HEK293 (cell line): ENCODE data around the gene UGT1A6.

Experiments used
- CTCF ChIA-PET: fragments of 350-600 bp; formaldehyde crosslinking; extraction: SDS; loops from one replicate; lab custom pipeline; 2021; ENCODE audit warnings: antibody characterized with exemption; lab: Yijun Ruan, JAX
- POLR2A ChIA-PET: fragments of 300-600 bp; formaldehyde crosslinking; extraction: SDS; loops from one replicate; lab custom pipeline; 2020; ENCODE audit warnings: antibody characterized with exemption, inconsistent platforms; lab: Yijun Ruan, JAX
- H3K27ac ChIP-seq: fragments of 200-500 bp; sonication (Bioruptor generic); 2 replicates; pipeline ENCODE4 v1.5.1; 2014; ENCODE audit warnings: low read depth, low read length, control low read depth, inconsistent platforms; ENCODE audit errors: extremely low read depth
- H3K36me3 ChIP-seq, 2 experiments: fragments of 200-500 bp in 1 of 2; sonication (Bioruptor generic) in 1 of 2; 1 replicate in 1 of 2; 2 replicates in 1 of 2; pipeline ENCODE4 v1.5.1; 2014 to 2017; ENCODE audit warnings: inconsistent platforms in 2 of 2, low read length in 2 of 2; ENCODE audit not compliant: control insufficient read depth in 2 of 2, insufficient read depth in 1 of 2
- H3K4me1 ChIP-seq: fragments of 200-500 bp; sonication (Bioruptor generic); 2 replicates; pipeline ENCODE4 v1.5.1; 2014; ENCODE audit warnings: mild to moderate bottlenecking, low read length, inconsistent platforms; ENCODE audit not compliant: control insufficient read depth, insufficient read depth
- H3K4me3 ChIP-seq: 2 replicates; pipeline ENCODE4 v1.5.1; 2011; ENCODE audit warnings: low read depth, mild to moderate bottlenecking, control low read depth, low read length, moderate library complexity
- H3K9me3 ChIP-seq: fragments of 200-500 bp; sonication (Bioruptor generic); 2 replicates; pipeline ENCODE4 v1.5.1; 2014; ENCODE audit warnings: low read depth, low read length, inconsistent platforms; ENCODE audit not compliant: control insufficient read depth, insufficient read depth
- EGR2 ChIP-seq: fragments of 450-650 bp; formaldehyde crosslinking; IDR thresholded peaks from 2 replicates; pipeline ENCODE4 v1.5.1; 2016; ENCODE audit warnings: low read depth, missing biosample characterization, missing genetic modification characterization
- OSR2 ChIP-seq: fragments of 450-650 bp; formaldehyde crosslinking; IDR thresholded peaks from 2 replicates; pipeline ENCODE4 v1.5.1; 2016; ENCODE audit warnings: missing biosample characterization, missing genetic modification characterization
- TCF7L2 ChIP-seq: IDR thresholded peaks from 2 replicates; pipeline ENCODE4 v1.6.1; 2011; ENCODE audit warnings: low read depth, mild to moderate bottlenecking, inconsistent platforms, low read length, moderate library complexity, borderline replicate concordance
- ZBTB7A ChIP-seq: fragments of 450-650 bp; formaldehyde crosslinking; IDR thresholded peaks from 2 replicates; pipeline ENCODE4 v1.5.1; 2016; ENCODE audit warnings: low read depth, missing biosample characterization, missing genetic modification characterization
- ZEB2 ChIP-seq: fragments of 450-650 bp; formaldehyde crosslinking; IDR thresholded peaks from 2 replicates; pipeline ENCODE4 v1.5.1; 2016; ENCODE audit warnings: missing biosample characterization, missing genetic modification characterization
- ZNF138 ChIP-seq: fragments of 450-650 bp; formaldehyde crosslinking; IDR thresholded peaks from 2 replicates; pipeline ENCODE4 v1.5.1; 2016; ENCODE audit warnings: missing biosample characterization, missing genetic modification characterization, borderline replicate concordance
- ZNF140 ChIP-seq: fragments of 450-650 bp; formaldehyde crosslinking; IDR thresholded peaks from 2 replicates; pipeline ENCODE4 v1.5.1; 2016; ENCODE audit warnings: missing biosample characterization, missing genetic modification characterization
- ZNF16 ChIP-seq: fragments of 450-650 bp; formaldehyde crosslinking; IDR thresholded peaks from 2 replicates; pipeline ENCODE4 v1.5.1; 2016; ENCODE audit warnings: low read depth, missing biosample characterization, missing genetic modification characterization
- ZNF214 ChIP-seq: fragments of 450-650 bp; formaldehyde crosslinking; IDR thresholded peaks from 2 replicates; pipeline ENCODE4 v1.5.1; 2017; ENCODE audit warnings: missing biosample characterization, mild to moderate bottlenecking, missing genetic modification characterization, borderline replicate concordance
- ZNF23 ChIP-seq: fragments of 450-650 bp; formaldehyde crosslinking; IDR thresholded peaks from 2 replicates; pipeline ENCODE4 v1.5.1; 2016; ENCODE audit warnings: missing biosample characterization, missing genetic modification characterization, borderline replicate concordance
- ZNF292 ChIP-seq: fragments of 450-650 bp; formaldehyde crosslinking; IDR thresholded peaks from 2 replicates; pipeline ENCODE4 v1.5.1; 2016; ENCODE audit warnings: low read depth, missing biosample characterization, missing genetic modification characterization, borderline replicate concordance
- ZNF514 ChIP-seq: fragments of 450-650 bp; formaldehyde crosslinking; IDR thresholded peaks from 2 replicates; pipeline ENCODE4 v1.5.1; 2016; ENCODE audit warnings: missing biosample characterization, missing genetic modification characterization
- ZNF521 ChIP-seq: fragments of 450-650 bp; formaldehyde crosslinking; IDR thresholded peaks from 2 replicates; pipeline ENCODE4 v1.5.1; 2017; ENCODE audit warnings: missing biosample characterization, mild to moderate bottlenecking, missing genetic modification characterization
- ZNF629 ChIP-seq: fragments of 450-650 bp; formaldehyde crosslinking; IDR thresholded peaks from 2 replicates; pipeline ENCODE4 v1.5.1; 2017; ENCODE audit warnings: missing biosample characterization, missing genetic modification characterization
- ZNF768 ChIP-seq: fragments of 450-650 bp; formaldehyde crosslinking; IDR thresholded peaks from 2 replicates; pipeline ENCODE4 v1.5.1; 2018; ENCODE audit warnings: missing biosample characterization, mild to moderate bottlenecking, missing genetic modification characterization
- ZNF830 ChIP-seq: fragments of 450-650 bp; IDR thresholded peaks from 2 replicates; pipeline ENCODE4 v1.5.0; 2018; ENCODE audit warnings: missing biosample characterization, missing genetic modification characterization, low read depth, mild to moderate bottlenecking, moderate library complexity
- ZSCAN30 ChIP-seq: fragments of 450-650 bp; IDR thresholded peaks from 2 replicates; pipeline ENCODE4 v1.5.1; 2018; ENCODE audit warnings: missing biosample characterization, mild to moderate bottlenecking, missing genetic modification characterization, moderate library complexity
- TF ChIP-seq, protein P1 (sequence below): fragments of 450-650 bp; formaldehyde crosslinking; IDR thresholded peaks from 2 replicates; pipeline ENCODE4 v1.5.1; 2016; ENCODE audit warnings: missing biosample characterization, missing genetic modification characterization
- TF ChIP-seq, protein P2 (sequence below): fragments of 450-650 bp; formaldehyde crosslinking; IDR thresholded peaks from 2 replicates; pipeline ENCODE4 v1.5.1; 2016; ENCODE audit warnings: missing biosample characterization, missing genetic modification characterization, borderline replicate concordance
- TF ChIP-seq, protein P3 (sequence below): fragments of 450-650 bp; formaldehyde crosslinking; IDR thresholded peaks from 2 replicates; pipeline ENCODE4 v1.5.1; 2017; ENCODE audit warnings: missing biosample characterization, missing genetic modification characterization
- TF ChIP-seq, protein P4 (sequence below): fragments of 450-650 bp; formaldehyde crosslinking; IDR thresholded peaks from 2 replicates; pipeline ENCODE4 v1.5.1; 2016; ENCODE audit warnings: missing biosample characterization, missing genetic modification characterization

The UGT1A6 gene

DNA sequence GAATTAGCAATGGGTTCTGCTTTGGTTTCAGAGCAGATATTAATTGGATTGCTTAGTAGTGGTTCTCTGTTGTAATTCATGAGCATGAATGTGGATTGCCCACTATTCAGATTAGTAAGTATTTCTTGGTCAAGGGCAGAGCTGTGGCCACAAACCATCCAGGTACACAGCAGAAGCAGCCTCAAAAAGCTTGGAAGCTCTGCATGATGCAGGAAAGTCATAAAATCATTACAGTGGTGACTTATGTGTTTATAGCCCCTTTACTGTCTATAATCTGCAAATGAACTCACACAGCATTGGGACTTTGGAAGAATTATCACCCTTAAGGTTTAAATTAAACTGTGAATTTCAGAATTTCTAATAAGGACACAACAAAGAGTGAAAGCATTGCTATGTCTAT, 65.5 kb downstream of the UGT1A6 start:
- Histone ChIP-seq H3K27ac (no peak overlapping the region), H3K9me3 (no peaks in the 10 kb centered on the region), H3K36me3 (no peaks in the 10 kb centered on the region), H3K4me3 (no peak overlapping the region), H3K4me1 (no peaks in the 10 kb centered on the region)
- TF ChIP-seq, protein P1, sequence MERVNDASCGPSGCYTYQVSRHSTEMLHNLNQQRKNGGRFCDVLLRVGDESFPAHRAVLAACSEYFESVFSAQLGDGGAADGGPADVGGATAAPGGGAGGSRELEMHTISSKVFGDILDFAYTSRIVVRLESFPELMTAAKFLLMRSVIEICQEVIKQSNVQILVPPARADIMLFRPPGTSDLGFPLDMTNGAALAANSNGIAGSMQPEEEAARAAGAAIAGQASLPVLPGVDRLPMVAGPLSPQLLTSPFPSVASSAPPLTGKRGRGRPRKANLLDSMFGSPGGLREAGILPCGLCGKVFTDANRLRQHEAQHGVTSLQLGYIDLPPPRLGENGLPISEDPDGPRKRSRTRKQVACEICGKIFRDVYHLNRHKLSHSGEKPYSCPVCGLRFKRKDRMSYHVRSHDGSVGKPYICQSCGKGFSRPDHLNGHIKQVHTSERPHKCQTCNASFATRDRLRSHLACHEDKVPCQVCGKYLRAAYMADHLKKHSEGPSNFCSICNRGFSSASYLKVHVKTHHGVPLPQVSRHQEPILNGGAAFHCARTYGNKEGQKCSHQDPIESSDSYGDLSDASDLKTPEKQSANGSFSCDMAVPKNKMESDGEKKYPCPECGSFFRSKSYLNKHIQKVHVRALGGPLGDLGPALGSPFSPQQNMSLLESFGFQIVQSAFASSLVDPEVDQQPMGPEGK (tag by site-specific recombination) = no peak
- TF ChIP-seq ZNF23 (tag by site-specific recombination) (no peak), ZNF521 (tag by site-specific recombination) (no peak), EGR2 (tag by site-specific recombination) (no peak), ZNF629 (tag by site-specific recombination) (no peak), ZBTB7A (tag by site-specific recombination) (no peak), ZNF514 (tag by site-specific recombination) (no peak), ZNF16 (no peak), OSR2 (tag by site-specific recombination) (no peak), ZNF830 (tag by site-specific recombination) (no peak), ZNF292 (no peak), ZNF214 (tag by site-specific recombination) (no peak), TCF7L2 (no peak)
- TF ChIP-seq, protein P2, sequence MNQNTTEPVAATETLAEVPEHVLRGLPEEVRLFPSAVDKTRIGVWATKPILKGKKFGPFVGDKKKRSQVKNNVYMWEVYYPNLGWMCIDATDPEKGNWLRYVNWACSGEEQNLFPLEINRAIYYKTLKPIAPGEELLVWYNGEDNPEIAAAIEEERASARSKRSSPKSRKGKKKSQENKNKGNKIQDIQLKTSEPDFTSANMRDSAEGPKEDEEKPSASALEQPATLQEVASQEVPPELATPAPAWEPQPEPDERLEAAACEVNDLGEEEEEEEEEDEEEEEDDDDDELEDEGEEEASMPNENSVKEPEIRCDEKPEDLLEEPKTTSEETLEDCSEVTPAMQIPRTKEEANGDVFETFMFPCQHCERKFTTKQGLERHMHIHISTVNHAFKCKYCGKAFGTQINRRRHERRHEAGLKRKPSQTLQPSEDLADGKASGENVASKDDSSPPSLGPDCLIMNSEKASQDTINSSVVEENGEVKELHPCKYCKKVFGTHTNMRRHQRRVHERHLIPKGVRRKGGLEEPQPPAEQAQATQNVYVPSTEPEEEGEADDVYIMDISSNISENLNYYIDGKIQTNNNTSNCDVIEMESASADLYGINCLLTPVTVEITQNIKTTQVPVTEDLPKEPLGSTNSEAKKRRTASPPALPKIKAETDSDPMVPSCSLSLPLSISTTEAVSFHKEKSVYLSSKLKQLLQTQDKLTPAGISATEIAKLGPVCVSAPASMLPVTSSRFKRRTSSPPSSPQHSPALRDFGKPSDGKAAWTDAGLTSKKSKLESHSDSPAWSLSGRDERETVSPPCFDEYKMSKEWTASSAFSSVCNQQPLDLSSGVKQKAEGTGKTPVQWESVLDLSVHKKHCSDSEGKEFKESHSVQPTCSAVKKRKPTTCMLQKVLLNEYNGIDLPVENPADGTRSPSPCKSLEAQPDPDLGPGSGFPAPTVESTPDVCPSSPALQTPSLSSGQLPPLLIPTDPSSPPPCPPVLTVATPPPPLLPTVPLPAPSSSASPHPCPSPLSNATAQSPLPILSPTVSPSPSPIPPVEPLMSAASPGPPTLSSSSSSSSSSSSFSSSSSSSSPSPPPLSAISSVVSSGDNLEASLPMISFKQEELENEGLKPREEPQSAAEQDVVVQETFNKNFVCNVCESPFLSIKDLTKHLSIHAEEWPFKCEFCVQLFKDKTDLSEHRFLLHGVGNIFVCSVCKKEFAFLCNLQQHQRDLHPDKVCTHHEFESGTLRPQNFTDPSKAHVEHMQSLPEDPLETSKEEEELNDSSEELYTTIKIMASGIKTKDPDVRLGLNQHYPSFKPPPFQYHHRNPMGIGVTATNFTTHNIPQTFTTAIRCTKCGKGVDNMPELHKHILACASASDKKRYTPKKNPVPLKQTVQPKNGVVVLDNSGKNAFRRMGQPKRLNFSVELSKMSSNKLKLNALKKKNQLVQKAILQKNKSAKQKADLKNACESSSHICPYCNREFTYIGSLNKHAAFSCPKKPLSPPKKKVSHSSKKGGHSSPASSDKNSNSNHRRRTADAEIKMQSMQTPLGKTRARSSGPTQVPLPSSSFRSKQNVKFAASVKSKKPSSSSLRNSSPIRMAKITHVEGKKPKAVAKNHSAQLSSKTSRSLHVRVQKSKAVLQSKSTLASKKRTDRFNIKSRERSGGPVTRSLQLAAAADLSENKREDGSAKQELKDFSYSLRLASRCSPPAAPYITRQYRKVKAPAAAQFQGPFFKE (tag by site-specific recombination) = no peak
- CTCF ChIA-PET = no interaction called here
- POLR2A ChIA-PET = no interaction called here

DNA sequence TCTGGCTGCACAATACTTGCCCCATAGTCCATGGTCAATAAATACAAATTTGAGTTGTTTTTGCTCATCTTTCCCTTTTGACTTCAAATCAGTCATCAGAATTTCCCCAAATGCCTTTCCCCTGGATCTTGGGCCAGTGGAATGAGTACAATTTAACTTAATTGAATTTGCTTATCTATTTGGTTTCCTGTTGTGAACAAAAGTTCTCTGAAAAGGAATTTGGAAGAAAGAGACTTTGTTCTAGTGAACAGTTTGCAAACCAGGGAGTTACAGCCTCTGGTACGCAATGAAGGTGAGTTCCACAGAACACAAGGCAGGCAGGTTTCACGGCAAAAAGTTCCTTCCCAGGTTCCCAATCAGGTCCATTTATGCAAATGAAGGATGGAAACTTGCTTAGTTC, 66.2 kb downstream of the UGT1A6 start:
- no peak for TF ChIP-seq ZNF768 (tag by site-specific recombination)
- TF ChIP-seq, all 188 proteins: peak for 0
- CTCF ChIA-PET = no interaction called here
- Histone ChIP-seq H3K4me1 (no peaks in the 10 kb centered on the region), H3K4me3 (no peak overlapping the region), H3K9me3 (no peaks in the 10 kb centered on the region), H3K27ac (no peak overlapping the region), H3K36me3 (no peaks in the 10 kb centered on the region)
- POLR2A ChIA-PET = no interaction called here

DNA sequence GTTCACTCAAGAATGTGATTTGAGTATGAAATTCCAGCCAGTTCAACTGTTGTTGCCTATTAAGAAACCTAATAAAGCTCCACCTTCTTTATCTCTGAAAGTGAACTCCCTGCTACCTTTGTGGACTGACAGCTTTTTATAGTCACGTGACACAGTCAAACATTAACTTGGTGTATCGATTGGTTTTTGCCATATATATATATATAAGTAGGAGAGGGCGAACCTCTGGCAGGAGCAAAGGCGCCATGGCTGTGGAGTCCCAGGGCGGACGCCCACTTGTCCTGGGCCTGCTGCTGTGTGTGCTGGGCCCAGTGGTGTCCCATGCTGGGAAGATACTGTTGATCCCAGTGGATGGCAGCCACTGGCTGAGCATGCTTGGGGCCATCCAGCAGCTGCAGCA, 67.4 kb downstream of the UGT1A6 start, which contains the start of gene UGT1A1:
UGT1A1 (plus strand) TSS at position 228 of the 400 bp plus-strand sequence; CDS start at position 246, 18 bp downstream.
- no peak within 1 kb of the TSS for H3K27ac ChIP-seq
- ChIA-PET CTCF (no interaction called here), POLR2A (no interaction called here)
- H3K36me3 ChIP-seq = no peaks in the 10 kb centered on the region
- no peak within 1 kb of the TSS for H3K4me3 ChIP-seq
- H3K4me1 ChIP-seq = no peaks in the 10 kb centered on the region
- no peaks in the 10 kb centered on the region for H3K9me3 ChIP-seq
- TF ChIP-seq ZNF138 = no peak
- TF ChIP-seq, protein P3, sequence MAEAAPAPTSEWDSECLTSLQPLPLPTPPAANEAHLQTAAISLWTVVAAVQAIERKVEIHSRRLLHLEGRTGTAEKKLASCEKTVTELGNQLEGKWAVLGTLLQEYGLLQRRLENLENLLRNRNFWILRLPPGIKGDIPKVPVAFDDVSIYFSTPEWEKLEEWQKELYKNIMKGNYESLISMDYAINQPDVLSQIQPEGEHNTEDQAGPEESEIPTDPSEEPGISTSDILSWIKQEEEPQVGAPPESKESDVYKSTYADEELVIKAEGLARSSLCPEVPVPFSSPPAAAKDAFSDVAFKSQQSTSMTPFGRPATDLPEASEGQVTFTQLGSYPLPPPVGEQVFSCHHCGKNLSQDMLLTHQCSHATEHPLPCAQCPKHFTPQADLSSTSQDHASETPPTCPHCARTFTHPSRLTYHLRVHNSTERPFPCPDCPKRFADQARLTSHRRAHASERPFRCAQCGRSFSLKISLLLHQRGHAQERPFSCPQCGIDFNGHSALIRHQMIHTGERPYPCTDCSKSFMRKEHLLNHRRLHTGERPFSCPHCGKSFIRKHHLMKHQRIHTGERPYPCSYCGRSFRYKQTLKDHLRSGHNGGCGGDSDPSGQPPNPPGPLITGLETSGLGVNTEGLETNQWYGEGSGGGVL (tag by site-specific recombination) = no peak
- TF ChIP-seq ZSCAN30 (tag by site-specific recombination) = no peak
- TF ChIP-seq, protein P4, sequence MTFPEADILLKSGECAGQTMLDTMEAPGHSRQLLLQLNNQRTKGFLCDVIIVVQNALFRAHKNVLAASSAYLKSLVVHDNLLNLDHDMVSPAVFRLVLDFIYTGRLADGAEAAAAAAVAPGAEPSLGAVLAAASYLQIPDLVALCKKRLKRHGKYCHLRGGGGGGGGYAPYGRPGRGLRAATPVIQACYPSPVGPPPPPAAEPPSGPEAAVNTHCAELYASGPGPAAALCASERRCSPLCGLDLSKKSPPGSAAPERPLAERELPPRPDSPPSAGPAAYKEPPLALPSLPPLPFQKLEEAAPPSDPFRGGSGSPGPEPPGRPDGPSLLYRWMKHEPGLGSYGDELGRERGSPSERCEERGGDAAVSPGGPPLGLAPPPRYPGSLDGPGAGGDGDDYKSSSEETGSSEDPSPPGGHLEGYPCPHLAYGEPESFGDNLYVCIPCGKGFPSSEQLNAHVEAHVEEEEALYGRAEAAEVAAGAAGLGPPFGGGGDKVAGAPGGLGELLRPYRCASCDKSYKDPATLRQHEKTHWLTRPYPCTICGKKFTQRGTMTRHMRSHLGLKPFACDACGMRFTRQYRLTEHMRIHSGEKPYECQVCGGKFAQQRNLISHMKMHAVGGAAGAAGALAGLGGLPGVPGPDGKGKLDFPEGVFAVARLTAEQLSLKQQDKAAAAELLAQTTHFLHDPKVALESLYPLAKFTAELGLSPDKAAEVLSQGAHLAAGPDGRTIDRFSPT (tag by site-specific recombination) = no peak
- TF ChIP-seq ZNF140 = no peak
- TF ChIP-seq ZEB2 (tag by site-specific recombination) = no peak
